Choroid plexus epithelial cell (primary cell): Measurements from ENCODE around the gene FBXO5.

ENCODE experiments used
- DNase-seq: peaks from one replicate; pipeline ENCODE4 v3.0.0-alpha.2; 2010; ENCODE audit warnings: low read depth
- H3K4me3 ChIP-seq: 2 replicates; pipeline ENCODE4 v1.5.1; 2011; ENCODE audit warnings: low read depth, mild to moderate bottlenecking, control low read depth, low read length, moderate library complexity
- TF ChIP-seq, protein P1 (sequence below): conservative IDR thresholded peaks from 2 replicates; pipeline ENCODE4 v1.5.1; 2011; ENCODE audit warnings: low read depth, mild to moderate bottlenecking, control low read depth, inconsistent platforms, low read length, moderate library complexity

The FBXO5 gene

DNA sequence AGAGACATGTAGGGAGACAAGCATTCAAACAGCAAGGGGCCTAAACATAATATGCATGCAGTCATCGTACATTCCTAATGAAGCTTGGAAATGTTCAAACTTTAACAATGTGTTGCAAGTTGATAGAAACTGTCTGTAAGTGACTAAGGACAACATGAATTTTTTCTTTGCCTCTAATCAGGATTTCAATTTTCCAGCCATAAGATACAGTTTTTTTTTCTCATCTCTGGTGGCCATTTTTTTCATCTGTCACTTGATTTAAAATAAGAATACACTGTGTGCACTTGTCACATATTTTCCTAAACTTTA lies 41.8 kb upstream of the FBXO5 start:
- DNase-seq: no peak
- TF ChIP-seq, protein P1, sequence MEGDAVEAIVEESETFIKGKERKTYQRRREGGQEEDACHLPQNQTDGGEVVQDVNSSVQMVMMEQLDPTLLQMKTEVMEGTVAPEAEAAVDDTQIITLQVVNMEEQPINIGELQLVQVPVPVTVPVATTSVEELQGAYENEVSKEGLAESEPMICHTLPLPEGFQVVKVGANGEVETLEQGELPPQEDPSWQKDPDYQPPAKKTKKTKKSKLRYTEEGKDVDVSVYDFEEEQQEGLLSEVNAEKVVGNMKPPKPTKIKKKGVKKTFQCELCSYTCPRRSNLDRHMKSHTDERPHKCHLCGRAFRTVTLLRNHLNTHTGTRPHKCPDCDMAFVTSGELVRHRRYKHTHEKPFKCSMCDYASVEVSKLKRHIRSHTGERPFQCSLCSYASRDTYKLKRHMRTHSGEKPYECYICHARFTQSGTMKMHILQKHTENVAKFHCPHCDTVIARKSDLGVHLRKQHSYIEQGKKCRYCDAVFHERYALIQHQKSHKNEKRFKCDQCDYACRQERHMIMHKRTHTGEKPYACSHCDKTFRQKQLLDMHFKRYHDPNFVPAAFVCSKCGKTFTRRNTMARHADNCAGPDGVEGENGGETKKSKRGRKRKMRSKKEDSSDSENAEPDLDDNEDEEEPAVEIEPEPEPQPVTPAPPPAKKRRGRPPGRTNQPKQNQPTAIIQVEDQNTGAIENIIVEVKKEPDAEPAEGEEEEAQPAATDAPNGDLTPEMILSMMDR: no peak
- no peak overlapping the region for H3K4me3 ChIP-seq

DNA sequence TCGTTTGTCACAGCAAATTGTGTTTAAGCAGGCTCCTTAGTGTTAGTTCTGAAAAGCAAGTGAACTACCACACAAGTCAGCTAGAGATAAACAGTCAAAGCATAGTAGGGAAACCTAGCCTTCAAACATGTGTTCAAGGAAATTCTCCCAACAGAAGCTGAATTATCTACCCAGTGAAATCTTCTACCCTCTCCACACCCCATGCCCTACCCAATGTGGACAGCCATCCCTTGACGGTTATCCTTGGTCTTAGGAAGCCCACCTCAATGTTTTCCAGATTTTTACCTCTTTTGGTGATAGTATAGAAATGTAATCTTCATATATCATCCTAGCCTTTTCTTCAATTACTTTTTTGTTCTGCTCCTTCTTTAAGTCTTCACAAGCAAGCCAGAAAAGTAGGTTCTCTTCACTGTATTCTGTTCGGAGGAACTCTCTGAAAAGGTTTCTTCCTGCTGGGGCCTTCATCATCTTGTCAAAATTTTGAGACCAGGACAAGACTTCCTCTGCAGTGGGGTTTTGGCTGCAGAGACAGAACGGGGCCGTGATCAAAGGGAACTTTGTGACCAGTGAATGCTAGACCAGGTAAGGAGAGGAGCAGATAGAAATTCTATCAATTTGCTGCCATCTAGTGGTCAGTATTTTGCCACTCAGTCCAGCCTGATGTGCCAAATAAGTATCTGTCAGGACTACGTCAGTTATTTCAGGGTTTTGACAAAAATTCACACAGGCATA lies 41.3 kb upstream of the FBXO5 start:
- TF ChIP-seq, protein P1: peak; percentile 79
- peak; percentile 76 for DNase-seq
- H3K4me3 ChIP-seq: no peak overlapping the region

DNA sequence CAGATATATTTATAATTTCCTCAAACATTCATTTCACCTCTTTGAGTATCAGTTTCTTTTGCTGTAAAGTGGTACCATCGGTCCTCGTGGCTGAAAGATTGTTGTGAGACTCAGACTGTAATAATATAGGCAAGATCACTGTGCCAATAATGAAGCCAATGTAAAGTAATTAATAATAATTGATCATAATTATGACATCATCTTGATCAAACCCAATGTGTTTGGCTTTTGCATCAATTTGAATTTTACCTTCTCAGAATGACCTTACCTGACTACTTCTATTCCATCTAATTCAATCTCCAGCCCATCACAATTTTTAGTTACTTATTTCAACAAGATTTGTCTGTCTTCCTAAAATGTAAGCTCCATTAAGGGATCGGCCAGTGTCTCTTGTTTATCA lies 35.5 kb upstream of the FBXO5 start:
- TF ChIP-seq, protein P1: no peak
- no peak for DNase-seq
- H3K4me3 ChIP-seq: no peak overlapping the region

DNA sequence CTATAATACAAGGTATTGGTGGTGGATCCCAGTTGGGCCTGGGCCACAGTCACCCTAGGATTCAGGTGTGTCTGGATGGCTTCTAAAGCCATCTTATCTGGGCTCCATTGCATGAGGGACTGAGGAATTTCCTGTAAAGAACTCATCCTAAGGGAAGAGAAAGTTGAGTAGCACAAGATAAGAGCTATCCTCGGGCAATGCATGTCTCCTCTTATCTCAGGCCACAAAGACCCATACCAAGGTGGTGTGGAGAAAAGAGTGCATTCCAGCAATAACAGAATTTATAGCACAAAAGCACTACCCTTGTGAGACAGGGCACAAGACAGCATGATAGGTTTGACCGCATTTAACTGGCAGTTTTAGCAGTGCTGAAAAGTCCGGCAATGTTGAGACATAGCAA lies 34.0 kb upstream of the FBXO5 start:
- H3K4me3 ChIP-seq: no peak overlapping the region
- DNase-seq: no peak

DNA sequence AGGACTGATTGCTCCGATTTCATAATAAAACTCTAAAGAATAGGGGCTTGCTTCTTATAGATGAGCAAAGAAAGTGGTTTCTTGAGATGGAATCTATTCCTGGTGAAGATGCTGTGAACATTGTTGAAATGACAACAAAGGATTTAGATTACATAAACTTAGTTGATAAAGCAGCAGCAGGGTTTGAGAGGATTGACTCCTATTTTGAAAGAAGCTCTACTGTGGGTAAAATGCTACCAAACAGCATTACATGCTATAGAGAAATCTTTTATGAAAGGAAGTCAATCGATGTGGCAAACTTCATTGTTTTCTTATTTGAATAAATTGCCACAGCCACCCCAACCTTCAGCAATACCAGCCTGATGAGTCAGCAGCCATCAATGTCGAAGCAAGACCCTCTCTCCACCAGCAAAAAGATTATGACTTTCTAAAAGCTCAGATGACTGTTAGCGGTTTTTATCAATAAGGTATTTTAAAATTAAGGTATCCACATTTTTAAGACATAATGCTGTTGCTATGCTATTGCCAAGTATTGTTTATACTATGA lies 32.3 kb upstream of the FBXO5 start:
- TF ChIP-seq, protein P1: no peak
- DNase-seq: no peak
- H3K4me3 ChIP-seq: no peak overlapping the region

More for the DNA sequence above, 34.0 kb upstream of the FBXO5 start:
- TF ChIP-seq, protein P1: no peak

DNA sequence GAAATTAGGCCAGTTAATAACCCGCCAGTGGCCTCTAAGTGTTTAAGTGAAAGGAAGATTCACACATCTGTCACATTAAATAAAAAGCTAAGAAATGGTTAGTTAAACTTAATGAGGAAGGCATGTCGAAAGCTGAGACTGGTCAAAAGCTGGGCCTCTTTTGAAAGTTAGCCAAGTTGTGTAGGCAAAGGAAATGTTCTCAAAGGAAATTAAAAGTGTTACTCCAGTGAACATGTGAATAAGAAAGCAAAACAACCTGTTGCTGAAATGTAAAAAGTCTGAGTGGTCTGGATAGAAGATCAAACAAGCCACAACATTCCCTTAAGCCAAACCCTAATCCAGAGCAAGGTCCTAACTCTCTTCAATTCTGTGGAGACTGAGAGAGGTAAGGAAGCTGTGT lies 30.6 kb upstream of the FBXO5 start:
- H3K4me3 ChIP-seq: no peak overlapping the region
- TF ChIP-seq, protein P1: no peak
- peak; percentile 49 for DNase-seq

DNA sequence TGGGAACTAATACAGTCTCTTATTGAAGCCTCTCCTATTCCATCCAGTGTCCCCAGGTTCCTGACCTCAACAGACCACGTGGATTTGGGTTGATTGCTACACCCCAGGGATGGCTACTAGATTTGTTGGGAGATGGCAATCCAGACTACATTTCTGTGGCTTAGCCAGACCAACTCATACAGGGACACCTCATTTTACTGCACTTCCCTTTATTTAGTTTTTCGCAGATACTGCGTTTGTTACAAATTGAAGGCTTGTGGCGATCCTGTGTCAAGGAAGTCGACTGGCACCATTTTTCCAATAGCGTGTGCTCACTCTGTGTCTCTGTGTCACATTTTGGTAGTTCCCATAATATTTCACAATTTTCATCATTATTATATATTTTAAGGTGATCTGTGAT lies 30.0 kb upstream of the FBXO5 start:
- H3K4me3 ChIP-seq: no peak overlapping the region
- DNase-seq: no peak
- TF ChIP-seq, protein P1: no peak
